Stimulated activated CD4-positive, alpha-beta T cell treated with anti-CD3 and anti-CD28 coated beads, Interleukin-15, amount 100 ng/mL, for 24 hours (primary cell): ENCODE data around the gene MRM2.

ENCODE experiments used
- DNase-seq: peaks from one replicate; pipeline ENCODE4 v3.0.0-alpha.2; 2020

MRM2 gene

DNA sequence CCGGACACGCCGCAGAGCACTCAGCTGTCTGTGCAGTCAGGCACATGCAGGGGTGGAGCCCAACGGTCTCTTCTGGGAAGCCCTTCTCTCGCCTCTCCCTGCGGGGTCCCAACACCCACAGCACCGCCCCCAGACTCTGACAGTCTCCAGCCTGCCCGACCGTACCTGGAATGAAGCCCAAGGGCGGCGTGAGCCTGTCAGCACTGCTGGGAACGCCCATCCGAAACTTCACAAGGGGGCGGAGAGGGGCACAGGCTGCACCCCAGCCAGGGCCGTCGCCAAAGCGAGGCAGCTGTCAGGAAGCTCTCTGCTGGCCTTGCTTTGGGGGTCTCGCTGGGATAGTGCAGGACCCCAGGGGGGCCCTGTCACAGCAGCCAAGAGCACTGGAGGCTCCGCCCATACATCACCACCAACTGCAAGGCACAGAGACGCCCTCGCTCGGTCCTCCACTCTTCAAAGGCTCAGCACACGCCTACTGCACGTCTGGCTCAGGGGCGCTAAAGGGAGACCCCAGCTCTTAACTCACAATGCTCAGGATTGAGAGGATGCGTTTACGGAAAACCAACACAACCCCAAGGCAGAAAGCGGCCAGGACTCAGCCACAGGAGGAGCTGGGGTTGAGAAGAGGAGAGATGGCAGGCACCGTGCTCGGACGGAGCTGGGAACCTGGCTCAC, 40.2 kb downstream of the MRM2 start:
- no peak for DNase-seq

DNA sequence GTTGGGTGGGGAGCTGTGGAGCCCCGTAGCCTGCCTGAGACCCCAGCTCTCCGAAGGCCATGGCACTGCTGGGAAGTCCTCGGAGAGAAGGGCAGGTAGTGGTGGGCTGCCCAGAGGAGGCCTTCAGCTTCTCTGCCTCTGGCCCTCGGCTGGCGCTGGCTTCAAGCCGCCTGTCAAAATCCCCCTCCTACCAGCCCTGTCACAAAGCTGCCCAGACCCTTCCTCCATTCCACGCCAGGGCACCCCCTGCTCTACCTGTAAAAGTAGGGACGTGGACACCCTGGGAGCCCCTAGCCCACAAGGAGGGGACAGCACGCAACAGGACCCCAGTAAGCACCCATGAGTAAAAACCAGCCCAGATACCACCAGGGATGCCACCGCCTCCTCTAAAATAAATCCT, 40.9 kb downstream of the MRM2 start:
- no peak for DNase-seq

DNA sequence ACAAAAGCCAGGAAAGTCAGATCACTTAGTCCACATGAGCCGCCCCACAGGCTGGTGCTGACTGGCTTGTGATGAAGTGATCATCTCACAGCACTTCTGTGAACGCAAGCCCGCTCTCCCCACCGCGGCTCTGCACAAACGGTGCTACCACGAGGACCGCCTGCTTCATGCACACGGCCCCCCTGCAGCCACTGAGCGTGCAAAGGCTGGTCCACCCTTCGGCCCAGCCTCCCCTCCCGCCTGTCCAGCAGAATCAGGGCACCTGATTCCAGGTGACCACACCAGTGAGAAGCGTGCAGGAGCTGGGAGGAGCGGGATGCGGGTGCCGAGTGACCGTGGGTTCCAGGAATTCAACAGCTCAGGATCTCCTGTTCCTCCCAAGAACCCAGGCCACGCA, 41.4 kb downstream of the MRM2 start:
- DNase-seq, result no peak

DNA sequence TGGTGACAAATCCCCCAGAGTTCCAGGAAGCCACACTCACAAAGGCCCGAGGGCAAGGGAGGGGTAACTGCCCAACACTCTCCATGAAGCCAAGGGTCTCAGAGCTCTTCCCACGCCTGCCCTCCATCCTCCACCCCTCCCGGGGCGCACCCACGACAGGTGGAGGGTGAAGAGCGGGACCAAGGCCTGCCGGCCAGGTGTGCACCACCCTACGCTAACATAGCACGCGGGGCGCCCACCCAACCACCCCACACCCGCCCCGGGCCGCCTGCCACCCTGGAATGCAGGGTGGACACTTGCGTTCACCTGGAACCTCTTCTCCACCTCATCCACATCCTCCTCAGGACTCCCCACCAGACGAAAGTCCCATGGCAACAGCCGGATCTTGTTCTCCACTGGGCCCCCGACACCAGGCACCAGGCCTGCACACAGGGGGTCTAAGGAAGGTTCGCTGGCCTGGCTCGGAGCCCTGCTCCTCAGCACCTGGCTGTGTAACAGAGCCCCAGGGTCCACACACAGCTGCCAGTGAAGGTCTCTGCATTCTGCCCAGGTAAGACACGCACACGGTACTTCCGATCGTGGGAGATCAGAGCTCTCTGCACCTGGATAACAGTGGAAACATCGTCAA, 41.9 kb downstream of the MRM2 start:
- no peak for DNase-seq

DNA sequence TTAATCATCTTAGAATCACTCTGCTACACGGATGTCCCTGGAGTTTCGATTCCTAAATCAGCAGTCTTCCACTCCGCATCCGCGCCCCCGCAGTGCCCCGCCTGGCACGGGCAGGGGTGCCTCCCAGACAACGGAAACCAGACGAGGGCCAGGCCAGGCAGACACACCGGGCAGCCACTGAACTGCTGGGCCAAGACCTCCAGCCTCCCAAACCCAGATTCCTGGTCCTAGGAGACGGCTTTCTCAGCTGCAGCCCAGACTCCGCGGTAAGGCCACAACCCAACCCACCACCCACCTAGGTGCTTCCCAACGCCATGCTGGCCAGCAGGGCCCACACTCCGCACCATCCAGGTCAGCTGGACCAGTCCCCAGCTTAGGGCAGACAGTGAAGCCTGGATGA, 42.5 kb downstream of the MRM2 start:
- no peak for DNase-seq

DNA sequence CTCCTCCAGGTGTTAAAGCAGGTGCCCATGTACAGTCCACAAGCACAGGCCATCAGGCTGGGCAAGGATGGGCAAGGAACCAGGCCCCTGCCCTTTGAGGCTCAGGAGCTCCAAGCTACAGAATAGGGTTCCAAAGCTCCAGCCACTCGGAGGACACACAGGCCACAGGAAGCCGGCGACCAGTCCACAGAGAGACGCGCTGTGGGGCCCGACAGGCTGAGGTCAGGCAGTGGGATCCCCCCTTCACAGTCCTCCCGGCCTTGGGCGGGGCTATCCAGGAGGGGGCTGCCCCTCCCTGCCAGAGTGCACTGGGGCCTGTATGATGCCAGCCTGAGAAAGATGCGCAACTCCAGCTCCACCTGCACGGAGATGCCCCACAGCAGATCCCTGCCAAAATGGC, 43.2 kb downstream of the MRM2 start:
- no peak for DNase-seq

DNA sequence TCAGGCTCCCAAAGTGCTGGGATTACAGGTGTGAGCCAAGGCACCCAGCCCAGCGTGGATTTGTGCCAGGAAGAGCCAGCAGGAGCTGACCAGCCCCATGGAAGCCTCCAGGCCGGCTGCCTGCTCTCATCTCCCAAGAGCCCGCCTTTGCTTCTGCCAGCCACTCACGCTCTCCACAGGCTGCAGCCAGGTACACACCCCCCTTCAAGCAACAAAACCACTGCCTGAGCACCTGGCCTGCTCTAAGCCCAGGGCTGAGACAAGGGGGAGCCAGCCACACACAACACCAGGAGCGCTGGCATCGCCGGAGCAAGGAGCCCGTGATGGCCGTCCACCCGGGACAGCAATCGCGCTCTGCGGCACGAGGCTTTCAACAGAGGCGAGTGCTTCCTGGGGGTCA, 43.8 kb downstream of the MRM2 start:
- no peak for DNase-seq

DNA sequence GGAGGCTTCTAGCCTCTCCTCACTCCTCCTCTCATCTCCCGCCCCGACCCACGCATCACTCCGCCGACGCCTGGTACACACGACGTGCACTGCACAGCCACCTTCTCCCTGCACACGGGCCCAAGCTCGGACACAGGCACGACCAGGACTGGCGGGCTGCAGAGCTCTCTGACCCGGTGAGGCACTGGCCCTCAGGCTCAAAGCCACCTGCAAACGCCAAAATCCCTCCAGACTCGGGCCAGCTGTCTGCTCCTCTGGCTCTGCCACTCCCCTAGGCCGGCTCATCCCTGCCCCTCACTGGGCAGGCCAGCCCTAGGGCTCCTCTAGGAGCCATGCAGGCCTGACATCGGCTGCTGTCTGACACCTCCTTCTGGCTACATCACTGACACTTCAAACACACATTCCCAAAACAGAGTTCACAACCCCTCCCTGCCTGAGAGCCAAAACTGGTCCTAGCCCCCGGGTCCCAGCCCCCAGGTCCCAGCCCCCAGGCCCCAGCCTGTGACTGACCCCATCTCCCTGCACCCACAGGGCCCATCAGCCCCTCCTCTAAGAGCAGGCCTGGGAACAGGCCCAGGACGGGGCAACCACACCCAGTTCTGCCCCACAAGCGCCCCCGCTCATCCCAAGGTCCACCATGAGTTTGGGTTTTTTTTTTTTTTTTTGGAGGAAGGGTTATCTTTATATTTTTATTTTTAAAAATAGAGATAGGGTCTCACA, 44.4 kb downstream of the MRM2 start:
- DNase-seq, result no peak

DNA sequence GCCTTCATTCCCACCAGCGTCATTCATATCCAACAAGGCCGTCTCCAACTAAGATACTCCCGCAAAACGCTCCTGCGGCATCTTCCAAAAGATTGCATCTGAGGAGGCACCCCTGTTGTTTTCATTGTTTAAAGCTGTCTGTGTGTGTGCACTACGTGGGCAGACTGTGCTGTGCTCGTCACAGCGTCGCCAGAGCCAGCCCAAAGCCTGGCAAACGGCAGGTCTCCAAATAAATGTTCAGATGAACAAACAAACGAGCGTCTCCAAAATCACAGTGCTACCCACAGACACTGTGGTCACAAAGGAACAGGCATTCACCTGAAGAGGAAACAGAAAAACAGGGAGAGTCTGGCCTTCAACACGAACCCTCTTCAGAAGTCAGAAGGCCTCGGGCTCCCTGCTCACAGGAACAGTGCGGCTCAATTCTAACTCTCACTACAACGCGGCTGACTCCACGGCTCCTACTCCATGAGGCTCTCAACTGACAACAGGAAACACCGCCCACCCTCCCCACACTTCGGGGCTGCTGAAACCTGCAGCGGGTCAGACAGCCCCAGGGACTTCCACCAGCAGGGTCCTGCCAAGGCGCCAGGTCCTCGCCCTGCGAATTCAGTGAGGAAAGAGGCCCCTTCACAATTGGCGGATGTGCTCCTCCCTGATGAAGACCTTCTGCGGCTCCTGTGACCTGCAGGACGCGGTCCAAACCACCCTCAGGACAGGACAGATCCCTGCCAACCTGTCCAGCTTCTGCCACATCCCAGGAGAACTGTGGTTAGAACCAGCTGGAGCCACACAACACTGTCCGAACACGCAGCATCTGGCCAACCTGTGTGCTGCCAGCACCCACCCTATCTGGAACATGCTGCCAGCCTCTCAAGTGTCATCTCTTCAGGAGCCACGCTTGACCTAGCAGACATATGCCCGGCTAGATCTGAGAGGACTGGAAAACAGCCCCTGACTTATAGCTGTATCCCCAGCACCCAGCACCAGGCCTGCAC, 45.3 kb downstream of the MRM2 start:
- no peak for DNase-seq

DNA sequence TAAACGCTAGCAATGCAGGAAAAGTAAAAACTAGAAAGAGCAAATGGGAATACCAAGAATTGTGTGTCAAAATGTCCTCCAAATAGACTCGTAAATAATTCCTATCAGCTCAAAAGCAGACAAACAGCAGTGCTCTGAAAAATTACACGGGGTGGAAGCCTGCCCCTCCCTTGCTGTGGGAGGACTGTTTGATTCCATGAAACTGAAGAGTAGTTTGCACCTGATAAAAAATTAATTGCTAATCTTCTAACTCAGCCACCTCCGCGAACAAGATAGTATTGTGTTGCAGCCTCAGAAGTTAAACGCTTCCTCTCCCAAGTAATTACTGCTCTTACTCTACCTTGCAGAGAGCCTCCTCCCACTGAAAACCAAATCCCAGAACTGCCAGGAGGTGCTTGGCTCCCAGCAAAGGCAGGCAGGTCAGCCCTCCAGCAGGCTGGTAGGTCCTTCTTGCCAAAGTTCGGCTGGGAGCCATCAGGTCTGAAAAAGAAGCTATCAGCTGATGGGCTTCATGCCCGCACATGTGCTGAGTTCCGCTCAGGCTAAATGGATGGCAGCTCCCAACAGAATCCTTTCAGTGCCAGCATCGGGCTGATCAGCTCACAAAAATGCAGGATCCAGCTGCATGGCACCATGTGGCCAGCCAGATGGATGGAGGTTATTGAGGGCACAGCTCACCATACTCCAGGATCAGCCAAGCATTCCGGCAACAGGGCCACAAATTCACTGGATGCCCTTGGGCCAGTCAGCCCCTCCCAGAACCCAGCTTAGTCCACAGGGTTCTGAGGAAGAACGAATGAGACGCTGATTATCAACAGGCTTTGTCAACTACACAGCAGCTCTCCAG, 46.4 kb downstream of the MRM2 start:
- no peak for DNase-seq

DNA sequence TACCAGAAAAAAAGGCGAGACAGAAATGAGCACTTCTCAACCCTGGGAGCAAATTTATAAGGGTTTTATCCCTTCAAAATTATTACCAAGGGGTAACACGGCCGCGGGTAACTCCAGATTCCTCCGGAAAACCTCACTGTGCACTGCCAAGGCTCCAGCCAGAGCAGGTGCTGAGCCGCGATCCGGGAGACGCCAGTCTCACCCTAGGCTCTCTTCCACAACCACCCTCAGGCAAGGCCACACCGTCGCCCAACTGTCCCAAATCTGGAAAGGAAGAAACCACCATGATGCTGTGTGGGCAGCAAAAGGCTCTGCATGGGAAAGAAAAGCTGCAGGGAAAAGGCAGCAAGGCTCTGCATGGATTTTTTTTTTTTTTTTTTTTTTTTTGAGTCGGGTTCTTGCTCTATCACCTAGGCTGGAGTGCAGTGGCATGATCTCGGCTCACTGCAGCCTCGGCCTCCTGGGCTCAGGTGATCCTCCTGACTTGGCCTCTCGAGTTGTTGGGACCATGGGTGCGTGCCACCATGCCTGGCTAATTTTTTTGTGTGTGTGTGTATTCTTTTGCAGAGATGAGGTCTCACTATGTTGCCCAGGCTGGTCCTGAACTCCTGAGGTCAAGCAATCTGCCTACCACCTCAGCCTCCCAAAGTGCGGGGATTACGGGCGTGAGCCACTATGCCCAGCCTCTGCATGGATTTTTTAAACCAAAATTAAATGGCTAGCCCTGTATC, 48.3 kb downstream of the MRM2 start:
- no peak for DNase-seq

DNA sequence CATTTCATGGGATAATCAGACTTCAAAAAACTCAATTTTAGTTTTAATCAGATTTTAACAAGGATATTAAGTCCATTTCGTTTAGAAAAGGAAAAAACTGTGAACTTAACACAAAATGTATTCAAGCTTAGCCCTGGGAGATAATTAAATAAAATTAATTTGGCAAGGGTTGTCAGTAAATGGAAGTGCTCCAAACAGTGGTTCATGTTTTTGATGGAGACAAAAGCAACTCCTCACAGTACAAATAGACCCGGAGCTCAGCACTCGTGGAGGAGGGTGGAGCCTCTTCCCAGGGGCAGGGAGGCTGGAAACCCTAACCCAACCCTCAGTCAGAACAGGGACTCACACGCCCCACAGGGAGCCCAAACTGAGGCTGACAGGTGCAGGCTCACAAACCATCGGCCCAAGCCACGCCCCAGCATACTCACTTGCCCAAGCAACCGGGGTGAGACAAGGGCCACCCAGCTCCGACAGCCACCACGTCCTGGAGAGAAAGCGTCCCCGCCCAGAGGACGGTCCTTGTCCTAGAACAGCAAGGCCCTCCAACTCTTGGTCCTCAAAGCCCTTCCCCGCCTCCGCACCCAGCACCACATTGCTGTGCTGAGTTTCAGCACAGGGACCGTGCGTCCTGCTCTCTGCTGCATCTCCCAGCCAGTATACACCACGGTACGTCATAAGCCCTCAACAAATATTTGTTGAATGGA, 49.0 kb downstream of the MRM2 start:
- DNase-seq, result no peak

DNA sequence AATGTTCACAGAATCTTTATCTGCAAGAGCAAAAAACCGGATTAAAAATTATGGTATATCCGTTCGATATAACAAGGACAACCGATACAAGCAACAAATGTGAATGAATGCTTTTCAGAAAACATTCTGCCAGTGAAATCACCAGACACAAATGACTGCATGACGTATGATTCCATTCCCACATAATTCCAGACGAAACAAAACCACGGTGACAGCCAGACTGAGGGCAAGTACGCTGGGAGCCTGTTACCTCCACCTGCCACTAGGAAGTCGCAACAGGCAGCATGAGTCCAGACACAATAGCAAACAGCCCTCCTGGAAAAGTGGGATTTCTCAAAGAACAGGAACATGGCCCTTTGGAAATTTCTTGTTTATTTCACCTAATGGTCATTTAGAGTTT, 51.0 kb downstream of the MRM2 start:
- DNase-seq, result no peak

DNA sequence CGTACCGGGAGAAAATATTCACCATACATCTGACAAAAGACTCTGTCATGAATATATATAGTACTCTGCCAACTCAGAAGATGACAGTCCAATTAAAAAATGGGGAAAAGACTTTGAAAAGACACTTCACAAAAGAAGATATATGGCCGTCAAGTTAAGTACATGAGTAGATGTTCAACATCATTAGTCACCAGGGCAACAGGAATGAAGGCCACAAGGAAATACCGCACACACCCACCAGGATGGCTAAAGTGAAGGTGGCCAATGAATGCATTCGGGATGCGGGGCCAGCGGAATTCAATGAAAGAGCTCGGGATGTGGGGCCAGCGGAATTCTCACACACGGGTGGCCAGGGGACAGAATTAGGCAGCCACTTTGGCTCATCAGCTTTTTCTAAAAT, 51.5 kb downstream of the MRM2 start:
- no peak for DNase-seq

DNA sequence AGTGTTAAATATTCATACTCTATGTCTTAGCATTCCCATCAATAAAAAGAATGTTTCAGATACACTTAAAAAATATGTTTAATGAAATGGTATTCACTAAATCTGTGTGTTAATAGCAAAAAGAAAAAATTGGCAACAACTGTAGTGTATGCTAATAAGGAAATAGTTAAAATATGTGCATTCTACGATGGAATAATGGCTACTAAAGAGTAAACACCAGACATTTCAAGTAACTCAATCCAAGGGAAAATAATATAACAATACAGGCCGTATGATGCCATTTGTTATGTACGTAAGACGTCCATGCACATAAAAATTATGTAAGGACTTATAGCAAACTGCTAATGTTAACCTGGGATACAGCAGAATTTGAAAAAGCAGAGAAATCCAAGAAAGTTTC, 55.8 kb downstream of the MRM2 start:
- no peak for DNase-seq

DNA sequence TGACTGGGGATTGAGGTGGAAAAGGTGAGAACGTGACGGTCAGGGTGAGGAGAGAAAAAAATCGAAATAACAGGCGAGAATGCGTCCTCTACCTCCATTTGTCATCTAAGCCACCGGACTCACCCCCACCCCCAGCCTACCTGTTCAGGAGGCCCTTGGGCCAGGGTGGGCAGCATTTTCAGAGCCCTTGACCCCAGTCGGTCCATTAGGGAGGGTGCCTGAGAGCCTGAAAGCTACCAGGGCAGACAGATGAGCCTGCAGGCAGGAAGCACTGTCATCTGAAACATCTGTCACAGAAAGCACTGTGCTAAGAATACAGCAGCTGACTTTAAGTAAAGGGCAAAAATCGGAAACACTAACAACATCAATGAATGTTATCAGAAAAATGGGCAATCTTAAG, 56.3 kb downstream of the MRM2 start:
- no peak for DNase-seq
